ENCODE results near the gene RPL10. TPM values are rescaled to one million over a fixed set of nuclear protein-coding genes. Genes with fewer than 3 reads are reported as not detected.
A peak's percentile ranks its signal among the peaks of the same experiment; 100 is the strongest.

Gene RPL10
- total RNA-seq, result 1,000 to 10,000 TPM; 1,357 to 2,520 TPM

- H3K36me3 Mint-ChIP-seq, result peaks cover 25 to 31% of the 10 kb centered on the region in 2 donors
- peak within 1 kb of the TSS; percentile 100 for H3K27ac Mint-ChIP-seq
- ATAC-seq (peak; percentile 80 to 87), DNase-seq (ENCODE audit: low spot score in 2 of 2) (peak; percentile 86 to 95)
- H3K9me3 Mint-ChIP-seq, result no peaks in the 10 kb centered on the region
Measured at GRCh38 chrX:154397888-154398667, at the start of gene RPL10. TSS of gene RPL10 (plus strand) at chrX:154398377. CDS start at chrX:154398520, 143 bp downstream.

GRCh38 chrX:154348646-154349358 is 49.4 kb upstream of the RPL10 start:
- ATAC-seq, result no peak
- Mint-ChIP-seq H3K9me3 (no peaks in the 10 kb centered on the region), H3K27ac (peak overlapping the region; percentile 29 to 79), H3K36me3 (no peaks in the 10 kb centered on the region)
- no peak for DNase-seq (ENCODE audit: low spot score in 2 of 2)

- DNase-seq (ENCODE audit: low spot score in 2 of 2) (no peak), ATAC-seq (no peak)
- no peaks in the 10 kb centered on the region for H3K9me3 Mint-ChIP-seq
- no peaks in the 10 kb centered on the region for H3K36me3 Mint-ChIP-seq
- H3K27ac Mint-ChIP-seq, result peak overlapping the region in 1 of 2 donors; percentile 29
Measured at GRCh38 chrX:154349359-154349935, 48.7 kb upstream of the RPL10 start.

- ATAC-seq (no peak), DNase-seq (ENCODE audit: low spot score in 2 of 2) (no peak)
- Mint-ChIP-seq H3K9me3 (no peaks in the 10 kb centered on the region), H3K36me3 (no peaks in the 10 kb centered on the region), H3K27ac (no peak overlapping the region)
Measured at GRCh38 chrX:154349979-154350378, 48.2 kb upstream of the RPL10 start.

GRCh38 chrX:154350429-154351182 is 47.6 kb upstream of the RPL10 start:
- ATAC-seq (no peak), DNase-seq (ENCODE audit: low spot score in 2 of 2) (no peak)
- H3K27ac Mint-ChIP-seq, result no peak overlapping the region
- H3K36me3 Mint-ChIP-seq, result no peaks in the 10 kb centered on the region
- no peaks in the 10 kb centered on the region for H3K9me3 Mint-ChIP-seq

GRCh38 chrX:154351183-154352011 is 46.8 kb upstream of the RPL10 start:
- peak overlapping the region in 1 of 2 donors; percentile 68 for H3K27ac Mint-ChIP-seq
- no peaks in the 10 kb centered on the region for H3K36me3 Mint-ChIP-seq
- DNase-seq (ENCODE audit: low spot score in 2 of 2) (no peak), ATAC-seq (no peak)
- H3K9me3 Mint-ChIP-seq, result no peaks in the 10 kb centered on the region

GRCh38 chrX:154352012-154352401 is 46.2 kb upstream of the RPL10 start:
- no peak for DNase-seq (ENCODE audit: low spot score in 2 of 2)
- Mint-ChIP-seq H3K27ac (no peak overlapping the region), H3K9me3 (no peaks in the 10 kb centered on the region), H3K36me3 (no peaks in the 10 kb centered on the region)
- no peak for ATAC-seq

GRCh38 chrX:154352466-154352865 is 45.7 kb upstream of the RPL10 start:
- DNase-seq (ENCODE audit: low spot score in 2 of 2) (no peak), ATAC-seq (no peak)
- Mint-ChIP-seq H3K27ac (no peak overlapping the region), H3K36me3 (no peaks in the 10 kb centered on the region), H3K9me3 (no peaks in the 10 kb centered on the region)

- ATAC-seq, result no peak
- H3K27ac Mint-ChIP-seq, result no peak overlapping the region
- no peaks in the 10 kb centered on the region for H3K9me3 Mint-ChIP-seq
- DNase-seq (ENCODE audit: low spot score in 2 of 2), result no peak
- no peaks in the 10 kb centered on the region for H3K36me3 Mint-ChIP-seq
Measured at GRCh38 chrX:154353172-154353843, 44.9 kb upstream of the RPL10 start.

GRCh38 chrX:154354013-154354412 is 44.2 kb upstream of the RPL10 start:
- Mint-ChIP-seq H3K36me3 (peaks cover 0 to 4% of the 10 kb centered on the region in 2 donors), H3K27ac (no peak overlapping the region), H3K9me3 (no peaks in the 10 kb centered on the region)
- ATAC-seq (no peak), DNase-seq (ENCODE audit: low spot score in 2 of 2) (no peak)

GRCh38 chrX:154354516-154354915 is 43.7 kb upstream of the RPL10 start:
- Mint-ChIP-seq H3K27ac (no peak overlapping the region), H3K36me3 (peaks cover 0 to 4% of the 10 kb centered on the region in 2 donors), H3K9me3 (no peaks in the 10 kb centered on the region)
- DNase-seq (ENCODE audit: low spot score in 2 of 2) (no peak), ATAC-seq (no peak)

GRCh38 chrX:154355094-154355775 is 42.9 kb upstream of the RPL10 start:
- peaks cover 0 to 4% of the 10 kb centered on the region in 2 donors for H3K36me3 Mint-ChIP-seq
- no peaks in the 10 kb centered on the region for H3K9me3 Mint-ChIP-seq
- ATAC-seq, result no peak
- no peak overlapping the region for H3K27ac Mint-ChIP-seq
- DNase-seq (ENCODE audit: low spot score in 2 of 2), result no peak

GRCh38 chrX:154355776-154356140 is 42.4 kb upstream of the RPL10 start:
- H3K9me3 Mint-ChIP-seq, result no peaks in the 10 kb centered on the region
- no peak for ATAC-seq
- DNase-seq (ENCODE audit: low spot score in 2 of 2), result no peak
- no peak overlapping the region for H3K27ac Mint-ChIP-seq
- H3K36me3 Mint-ChIP-seq, result peaks cover 0 to 4% of the 10 kb centered on the region in 2 donors

GRCh38 chrX:154356596-154356995 is 41.6 kb upstream of the RPL10 start:
- ATAC-seq, result no peak
- Mint-ChIP-seq H3K27ac (no peak overlapping the region), H3K9me3 (no peaks in the 10 kb centered on the region)

GRCh38 chrX:154357205-154357604 is 41.0 kb upstream of the RPL10 start:
- DNase-seq (ENCODE audit: low spot score in 2 of 2) (no peak), ATAC-seq (no peak)
- no peak overlapping the region for H3K27ac Mint-ChIP-seq
- H3K9me3 Mint-ChIP-seq, result no peaks in the 10 kb centered on the region
- H3K36me3 Mint-ChIP-seq, result peaks cover 0 to 4% of the 10 kb centered on the region in 2 donors

More at GRCh38 chrX:154356596-154356995, 41.6 kb upstream of the RPL10 start:
- DNase-seq (ENCODE audit: low spot score in 2 of 2), result no peak
- H3K36me3 Mint-ChIP-seq, result peaks cover 0 to 4% of the 10 kb centered on the region in 2 donors
